ENCODE measurements around the gene ARID1B. TPM values are rescaled to one million over a fixed set of nuclear protein-coding genes. Genes with fewer than 3 reads are reported as not detected.
A peak's percentile ranks its signal among the peaks of the same experiment; 100 is the strongest.

Gene ARID1B
- total and polyA plus RNA-seq, 2 of the 4 experiments (the other 2 are of a cell fraction), result 14.5 to 20.1 TPM

- intact Hi-C loops (cut with micrococcal nuclease), result no loop called here
- TF ChIP-seq CHD1 (IDR thresholded peaks at IDR 0.05; ENCODE audit: low read depth, low read length) (no peak), RFX5 (IDR thresholded peaks at IDR 0.05; ENCODE audit: low read depth, low read length) (no peak), MAZ (IDR thresholded peaks at IDR 0.05; ENCODE audit: borderline replicate concordance, low read depth, low read length) (no peak)
- H2BK5ac ChIP-seq (ENCODE audit: low read depth, low read length, poor library complexity, severe bottlenecking), result no peak overlapping the region
- H4K8ac ChIP-seq (ENCODE audit: low read depth in 2 of 2, low read length in 2 of 2), result no peak overlapping the region
- no peak overlapping the region for H2AFZ ChIP-seq (replicated peaks; ENCODE audit: low read length, poor library complexity)
- ChIA-PET POLR2A (ENCODE audit: unreplicated experiment) (no interaction called here), CTCF (no interaction called here)
- H4K5ac ChIP-seq (ENCODE audit: low read depth, low read length), result no peak overlapping the region
- H2AK5ac ChIP-seq (ENCODE audit: low read depth, low read length), result no peak overlapping the region
- no peak overlapping the region for H3K4ac ChIP-seq (ENCODE audit: low read depth, low read length)
- in situ Hi-C loops (cut with MboI; ENCODE audit: low sequenced_read_pairs), result no loop called here
- no TSS peak for BruUV-seq (replicated peaks)
- 0 out of 2 replicates have a peak overlapping the region, but pooled peaks have one; percentile 36 for H3K23ac ChIP-seq (ENCODE audit: low read depth, low read length)
- H2BK20ac ChIP-seq (ENCODE audit: low read depth, low read length), result no peak overlapping the region
- no peak for ATAC-seq (ENCODE audit: low read depth)
- WGBS, 2 experiments (ENCODE audit: extremely low coverage in 2 of 2, insufficient read length in 1 of 2), result no CpG with 5 or more reads among the region's 3 CpGs
- peak overlapping the region; percentile 46; the same call in 1 of the 2 replicates for H3K14ac ChIP-seq (replicated peaks; ENCODE audit: low read depth, low read length)
- H3K9me3 ChIP-seq (ENCODE audit: control insufficient read depth, insufficient read depth, low read length), result no peaks in the 10 kb centered on the region
- H3K9ac ChIP-seq (ENCODE audit: low read depth, low read length), result no peak overlapping the region
- H4K20me1 ChIP-seq (ENCODE audit: insufficient read depth, low read length), result peaks cover 43% of the 10 kb centered on the region
- H3K36me3 ChIP-seq (ENCODE audit: control insufficient read depth, insufficient read depth, low read length), result no peaks in the 10 kb centered on the region
- H3K27me3 ChIP-seq (ENCODE audit: control insufficient read depth, insufficient read depth, low read length), result no peaks in the 10 kb centered on the region
- H2AK9ac ChIP-seq (replicated peaks; ENCODE audit: low read depth, low read length, poor library complexity), result no peak overlapping the region
- peaks cover 21% of the 10 kb centered on the region for H3K9me1 ChIP-seq (ENCODE audit: insufficient read depth, low read length)
- H3K4me1 ChIP-seq (ENCODE audit: control insufficient read depth, insufficient read depth, low read length), result peaks cover 8% of the 10 kb centered on the region; the same call in 1 of the 2 replicates
- peaks cover 34 to 67% of the 10 kb centered on the region in 2 experiments for H3K79me1 ChIP-seq (ENCODE audit: low read depth in 1 of 2, low read length in 2 of 2)
- no peak overlapping the region for H2BK15ac ChIP-seq (ENCODE audit: low read depth, low read length)
- no peak overlapping the region for H3K4me3 ChIP-seq (ENCODE audit: insufficient read depth, low read depth, low read length)
- no peak overlapping the region for H3K56ac ChIP-seq (ENCODE audit: extremely low read depth, insufficient read depth, low read length)
- H4K91ac ChIP-seq (ENCODE audit: insufficient read depth, low read depth, low read length), result no peak overlapping the region
- no peak overlapping the region for H2BK120ac ChIP-seq (ENCODE audit: low read depth, low read length)
- no peak overlapping the region for H3K4me2 ChIP-seq (ENCODE audit: low read depth, low read length)
- dilution Hi-C loops (cut with HindIII; ENCODE audit: low sequenced_read_pairs, unreplicated experiment), result no loop called here
- DNase-seq, result no peak
- H3K27ac ChIP-seq (ENCODE audit: insufficient read depth, low read length), result no peak overlapping the region
- H3K18ac ChIP-seq (ENCODE audit: low read depth, low read length), result no peak overlapping the region
Measured at GRCh38 chr6:156984178-156984738, 207.1 kb downstream of the ARID1B start.

Data from IMR-90 (cell line).